Breast epithelium (tissue), 4 donors: ENCODE results near the gene POLG2. TPM values are rescaled to one million over a fixed set of nuclear protein-coding genes. Genes with fewer than 3 reads are reported as not detected.

Source experiments
- DNase-seq, 2 donors: peaks; one replicate each; pipeline ENCODE4 v3.0.0-alpha.2; 2019; ENCODE audit warnings: low spot score in 2 of 2
- H3K27ac ChIP-seq, 2 donors: fragments of 200-600 bp; sonication (generic) in 1 of 2; one replicate each; pipeline ENCODE4 v1.5.1; 2016 to 2019; ENCODE audit warnings: mild to moderate bottlenecking in 1 of 2
- H3K27me3 ChIP-seq, 2 donors: fragments of 200-600 bp; sonication (generic) in 1 of 2; one replicate each; pipeline versions ENCODE4 v1.5.1 to v1.6.0; 2017 to 2019; ENCODE audit warnings: control low read depth in 1 of 2, mild to moderate bottlenecking in 1 of 2
- H3K36me3 ChIP-seq: fragments of 200-600 bp; one replicate; pipeline ENCODE4 v1.5.1; 2019
- H3K4me1 ChIP-seq, 2 donors: fragments of 200-600 bp; sonication (generic); one replicate each; pipeline ENCODE4 v1.5.1; 2016 to 2019; ENCODE audit warnings: control low read depth in 1 of 2
- H3K4me3 ChIP-seq, 3 donors: fragments of 200-600 bp; sonication (generic); 1 replicate in 2 of 3; 2 replicates in 1 of 3; pipeline ENCODE4 v1.5.1; 2016 to 2019; ENCODE audit warnings: mild to moderate bottlenecking in 3 of 3, moderate library complexity in 2 of 3
- H3K9me3 ChIP-seq, 2 donors: fragments of 200-600 bp; sonication (generic) in 1 of 2; one replicate each; pipeline ENCODE4 v1.5.1; 2016 to 2019; ENCODE audit warnings: control low read depth in 1 of 2
- POLR2A ChIP-seq: fragments of 450-650 bp; IDR thresholded peaks from one replicate; pipeline ENCODE4 v1.6.1; 2016; ENCODE audit warnings: antibody characterized with exemption, mild to moderate bottlenecking, moderate library complexity
- POLR2AphosphoS5 ChIP-seq, 3 donors: sonication (generic); formaldehyde crosslinking; IDR thresholded peaks; one replicate each; pipeline ENCODE4 v1.6.1; 2017; ENCODE audit warnings: antibody characterized with exemption in 3 of 3
- intact Hi-C: fragments of 100-400 bp; cut with DNase I; formaldehyde crosslinking; loops from one replicate; pipeline ENCODE4 v1.15.1; 2023; ENCODE audit warnings: low total_unique reads
- total RNA-seq, 3 donors: library from RNA; depleted of rRNA; stranded (reverse); fragments of >200 nt; gene quantifications; one replicate each; pipeline ENCODE4 v1.1.0, GENCODE V29; 2016
- TF ChIP-seq, protein P1 (sequence below), 3 donors: fragments of 450-650 bp; IDR thresholded peaks; one replicate each; pipeline ENCODE4 v1.5.1; 2016 to 2017; ENCODE audit warnings: antibody characterized with exemption in 3 of 3, mild to moderate bottlenecking in 3 of 3, moderate library complexity in 3 of 3

Gene POLG2
- total RNA-seq, 3 donors from 2014 or later, result 3.2 to 18.7 (median 12.8) TPM

GRCh38 chr17:64532409-64532808 lies 35.6 kb upstream of the POLG2 start:
- H3K27me3 ChIP-seq, result no peaks in the 10 kb centered on the region
- TF ChIP-seq POLR2AphosphoS5 (IDR thresholded peaks at IDR 0.05), result no peak
- TF ChIP-seq POLR2A, result no peak
- H3K9me3 ChIP-seq, result no peaks in the 10 kb centered on the region
- DNase-seq, result no peak
- no peaks in the 10 kb centered on the region for H3K4me1 ChIP-seq
- intact Hi-C loops, result no loop called here
- H3K36me3 ChIP-seq, result peaks cover 26% of the 10 kb centered on the region
- peak overlapping the region; percentile 16 to 28 for H3K27ac ChIP-seq
- no peak overlapping the region for H3K4me3 ChIP-seq

GRCh38 chr17:64531955-64532371 lies 35.1 kb upstream of the POLG2 start:
- Histone ChIP-seq H3K36me3 (peaks cover 26% of the 10 kb centered on the region), H3K9me3 (no peaks in the 10 kb centered on the region), H3K27me3 (no peaks in the 10 kb centered on the region), H3K27ac (peak overlapping the region; percentile 16 to 28), H3K4me3 (no peak overlapping the region), H3K4me1 (no peaks in the 10 kb centered on the region)
- intact Hi-C loops, result no loop called here
- TF ChIP-seq POLR2A (no peak), POLR2AphosphoS5 (IDR thresholded peaks at IDR 0.05) (no peak)
- TF ChIP-seq, protein P1, sequence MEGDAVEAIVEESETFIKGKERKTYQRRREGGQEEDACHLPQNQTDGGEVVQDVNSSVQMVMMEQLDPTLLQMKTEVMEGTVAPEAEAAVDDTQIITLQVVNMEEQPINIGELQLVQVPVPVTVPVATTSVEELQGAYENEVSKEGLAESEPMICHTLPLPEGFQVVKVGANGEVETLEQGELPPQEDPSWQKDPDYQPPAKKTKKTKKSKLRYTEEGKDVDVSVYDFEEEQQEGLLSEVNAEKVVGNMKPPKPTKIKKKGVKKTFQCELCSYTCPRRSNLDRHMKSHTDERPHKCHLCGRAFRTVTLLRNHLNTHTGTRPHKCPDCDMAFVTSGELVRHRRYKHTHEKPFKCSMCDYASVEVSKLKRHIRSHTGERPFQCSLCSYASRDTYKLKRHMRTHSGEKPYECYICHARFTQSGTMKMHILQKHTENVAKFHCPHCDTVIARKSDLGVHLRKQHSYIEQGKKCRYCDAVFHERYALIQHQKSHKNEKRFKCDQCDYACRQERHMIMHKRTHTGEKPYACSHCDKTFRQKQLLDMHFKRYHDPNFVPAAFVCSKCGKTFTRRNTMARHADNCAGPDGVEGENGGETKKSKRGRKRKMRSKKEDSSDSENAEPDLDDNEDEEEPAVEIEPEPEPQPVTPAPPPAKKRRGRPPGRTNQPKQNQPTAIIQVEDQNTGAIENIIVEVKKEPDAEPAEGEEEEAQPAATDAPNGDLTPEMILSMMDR (IDR thresholded peaks at IDR 0.05), result no peak
- DNase-seq, result no peak

DNA sequence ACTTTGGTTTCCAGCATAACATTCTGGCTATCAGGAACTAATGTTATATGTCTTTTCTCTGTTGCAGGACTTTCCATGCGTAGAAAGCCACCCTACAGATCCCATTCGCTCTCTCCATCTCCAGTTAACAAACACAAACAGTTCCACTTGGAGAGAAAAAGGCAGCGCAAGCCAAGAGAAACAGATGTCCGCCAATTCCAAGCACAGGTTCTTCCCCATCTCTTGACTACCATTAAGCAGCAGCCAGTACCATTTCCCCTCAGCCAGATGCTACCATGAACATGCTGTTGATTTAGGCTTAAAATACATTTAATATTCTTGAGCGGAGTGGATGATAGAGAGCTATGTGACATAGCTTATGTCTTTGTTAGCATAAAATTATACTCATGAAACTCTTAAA lies 32.4 kb upstream of the POLG2 start:
- no peak overlapping the region for H3K27ac ChIP-seq
- no peaks in the 10 kb centered on the region for H3K4me1 ChIP-seq
- no peak for DNase-seq
- peaks cover 37% of the 10 kb centered on the region for H3K36me3 ChIP-seq
- no peaks in the 10 kb centered on the region for H3K27me3 ChIP-seq
- TF ChIP-seq POLR2AphosphoS5 (IDR thresholded peaks at IDR 0.05) (no peak), POLR2A (no peak)
- TF ChIP-seq, protein P1 (IDR thresholded peaks at IDR 0.05), result no peak
- H3K9me3 ChIP-seq, result no peaks in the 10 kb centered on the region
- H3K4me3 ChIP-seq, result no peak overlapping the region
- intact Hi-C loops, result no loop called here

DNA sequence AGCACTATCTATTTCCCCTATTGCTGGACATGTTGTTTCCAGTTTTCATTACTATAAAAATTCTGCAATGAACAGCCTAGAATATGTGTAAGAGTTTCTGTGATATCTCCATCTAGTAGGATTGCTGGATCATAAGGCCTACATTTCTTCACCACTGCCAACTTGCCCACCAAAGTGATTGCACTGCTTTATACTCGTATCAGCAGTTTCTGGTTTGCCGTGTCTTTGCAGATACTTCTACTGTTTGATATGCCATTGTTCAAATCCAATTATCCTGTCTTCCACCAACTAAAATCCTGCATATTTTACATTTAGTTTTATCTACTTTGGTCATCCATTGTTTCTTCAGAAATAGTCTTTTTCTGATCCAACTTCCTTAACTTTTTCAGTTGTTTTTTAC lies 31.1 kb upstream of the POLG2 start:
- no peaks in the 10 kb centered on the region for H3K9me3 ChIP-seq
- peaks cover 35% of the 10 kb centered on the region for H3K36me3 ChIP-seq
- H3K27me3 ChIP-seq, result no peaks in the 10 kb centered on the region
- H3K4me1 ChIP-seq, result no peaks in the 10 kb centered on the region
- no peak for DNase-seq
- no peak overlapping the region for H3K27ac ChIP-seq
- intact Hi-C loops, result no loop called here
- no peak overlapping the region for H3K4me3 ChIP-seq
- TF ChIP-seq, protein P1 (IDR thresholded peaks at IDR 0.05), result no peak
- TF ChIP-seq POLR2A (no peak), POLR2AphosphoS5 (IDR thresholded peaks at IDR 0.05) (no peak)

DNA sequence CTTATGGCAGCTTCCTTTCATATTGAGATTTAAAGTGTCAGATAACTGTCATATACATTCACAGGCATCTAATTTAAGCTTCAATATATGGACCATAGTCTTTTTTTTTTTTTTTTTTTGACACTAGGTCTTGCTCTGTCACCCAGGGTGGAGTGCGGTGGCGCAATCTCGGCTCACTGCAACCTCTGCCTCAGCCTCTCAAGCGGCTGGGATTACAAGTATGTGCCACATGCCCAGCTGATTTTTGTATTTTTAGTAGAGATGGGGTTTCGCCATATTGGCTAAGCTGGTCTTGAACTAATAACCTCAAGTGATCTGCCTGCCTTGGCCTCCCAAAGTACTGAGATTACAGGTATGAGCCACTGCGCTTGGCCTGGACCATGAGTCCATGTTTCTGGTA lies 23.5 kb upstream of the POLG2 start:
- no peaks in the 10 kb centered on the region for H3K9me3 ChIP-seq
- intact Hi-C loops, result no loop called here
- no peak overlapping the region for H3K27ac ChIP-seq
- H3K4me1 ChIP-seq, result no peaks in the 10 kb centered on the region
- no peak for DNase-seq
- H3K4me3 ChIP-seq, result no peak overlapping the region
- no peak for TF ChIP-seq POLR2A
- TF ChIP-seq POLR2AphosphoS5 (IDR thresholded peaks at IDR 0.05), result no peak
- TF ChIP-seq, protein P1 (IDR thresholded peaks at IDR 0.05), result no peak
- no peaks in the 10 kb centered on the region for H3K27me3 ChIP-seq
- H3K36me3 ChIP-seq, result peaks cover 8% of the 10 kb centered on the region

- intact Hi-C loops, result no loop called here
- Histone ChIP-seq H3K4me1 (no peaks in the 10 kb centered on the region), H3K4me3 (no peak overlapping the region), H3K27ac (no peak overlapping the region), H3K9me3 (no peaks in the 10 kb centered on the region), H3K36me3 (peaks cover 4% of the 10 kb centered on the region), H3K27me3 (no peaks in the 10 kb centered on the region)
- no peak for DNase-seq
- TF ChIP-seq POLR2A, result no peak
- no peak for TF ChIP-seq POLR2AphosphoS5 (IDR thresholded peaks at IDR 0.05)
- TF ChIP-seq, protein P1 (IDR thresholded peaks at IDR 0.05), result no peak
Observed at GRCh38 chr17:64519601-64520000, 22.7 kb upstream of the POLG2 start.
